A673 (cell line): ENCODE results near the gene PCNT.

Source experiments
- CTCF ChIP-seq: fragments of 300-800, 200-600 bp; sonication (generic); conservative IDR thresholded peaks from 2 replicates; pipeline ENCODE4 v1.5.1; 2017; ENCODE audit warnings: low read depth, mild to moderate bottlenecking, antibody characterized with exemption, low read length, moderate library complexity, mixed read lengths
- EZH2 ChIP-seq: fragments of 200-600 bp; sonication (generic); IDR thresholded peaks from 2 replicates; pipeline ENCODE4 v1.6.1; 2017; ENCODE audit warnings: borderline replicate concordance, low read depth, mild to moderate bottlenecking, mixed read lengths, antibody characterized with exemption, low read length; ENCODE audit not compliant: poor library complexity, severe bottlenecking

GRCh38 chr21:46491553-46491952 lies 167.6 kb downstream of the PCNT start:
- TF ChIP-seq CTCF: no peak
- TF ChIP-seq EZH2: no peak
